HG03571 (cell line): Measurements from ENCODE around the gene KSR2.

ENCODE experiments used
- ATAC-seq: cut with Tn5 transposase; IDR thresholded peaks from one replicate; pipeline ENCODE4 v1.9.1; 2021; ENCODE audit not compliant: unreplicated experiment

The KSR2 gene

GRCh38 chr12:117506333-117506732 is 462.5 kb downstream of the KSR2 start:
- no peak for ATAC-seq

GRCh38 chr12:117502633-117503032 is 466.2 kb downstream of the KSR2 start:
- ATAC-seq: no peak

GRCh38 chr12:117502233-117502632 is 466.6 kb downstream of the KSR2 start:
- no peak for ATAC-seq

GRCh38 chr12:117501076-117501869 is 467.5 kb downstream of the KSR2 start:
- ATAC-seq: no peak

- ATAC-seq: no peak
Observed at GRCh38 chr12:117499759-117500485, 468.9 kb downstream of the KSR2 start.

- ATAC-seq: no peak
Observed at GRCh38 chr12:117498880-117499279, 469.9 kb downstream of the KSR2 start.

GRCh38 chr12:117498256-117498655 is 470.5 kb downstream of the KSR2 start:
- no peak for ATAC-seq

- ATAC-seq: no peak
Observed at GRCh38 chr12:117497407-117497806, 471.4 kb downstream of the KSR2 start.

- ATAC-seq: no peak
Observed at GRCh38 chr12:117494833-117495655, 473.7 kb downstream of the KSR2 start.

- ATAC-seq: no peak
Observed at GRCh38 chr12:117491711-117492110, 477.1 kb downstream of the KSR2 start.

GRCh38 chr12:117490130-117490529 is 478.7 kb downstream of the KSR2 start:
- ATAC-seq: no peak

GRCh38 chr12:117489671-117490070 is 479.1 kb downstream of the KSR2 start:
- ATAC-seq: no peak

GRCh38 chr12:117486840-117487659 is 481.7 kb downstream of the KSR2 start:
- ATAC-seq: no peak

- ATAC-seq: no peak
Observed at GRCh38 chr12:117485984-117486839, 482.6 kb downstream of the KSR2 start.

- ATAC-seq: no peak
Observed at GRCh38 chr12:117484901-117485300, 483.9 kb downstream of the KSR2 start.

GRCh38 chr12:117483501-117483900 is 485.3 kb downstream of the KSR2 start:
- ATAC-seq: no peak

- ATAC-seq: no peak
Observed at GRCh38 chr12:117481470-117481869, 487.3 kb downstream of the KSR2 start.

- no peak for ATAC-seq
Observed at GRCh38 chr12:117476341-117476740, 492.4 kb downstream of the KSR2 start.

- no peak for ATAC-seq
Observed at GRCh38 chr12:117473856-117474255, 494.9 kb downstream of the KSR2 start.

- no peak for ATAC-seq
Observed at GRCh38 chr12:117472983-117473382, 495.8 kb downstream of the KSR2 start.
